Occipital lobe (tissue), 2 donors: ENCODE results near the gene CEP85. TPM values are rescaled to one million over a fixed set of nuclear protein-coding genes. Genes with fewer than 3 reads are reported as not detected.

ENCODE experiments used
- DNase-seq: peaks from one replicate; lab custom pipeline; 2025; lab: John Stamatoyannopoulos, UW
- total RNA-seq: library from RNA; depleted of rRNA; stranded (reverse); fragments of >200 nt; gene quantifications from one replicate; pipeline ENCODE4 v1.2.3, GENCODE V29; 2014

Gene CEP85, protein sequence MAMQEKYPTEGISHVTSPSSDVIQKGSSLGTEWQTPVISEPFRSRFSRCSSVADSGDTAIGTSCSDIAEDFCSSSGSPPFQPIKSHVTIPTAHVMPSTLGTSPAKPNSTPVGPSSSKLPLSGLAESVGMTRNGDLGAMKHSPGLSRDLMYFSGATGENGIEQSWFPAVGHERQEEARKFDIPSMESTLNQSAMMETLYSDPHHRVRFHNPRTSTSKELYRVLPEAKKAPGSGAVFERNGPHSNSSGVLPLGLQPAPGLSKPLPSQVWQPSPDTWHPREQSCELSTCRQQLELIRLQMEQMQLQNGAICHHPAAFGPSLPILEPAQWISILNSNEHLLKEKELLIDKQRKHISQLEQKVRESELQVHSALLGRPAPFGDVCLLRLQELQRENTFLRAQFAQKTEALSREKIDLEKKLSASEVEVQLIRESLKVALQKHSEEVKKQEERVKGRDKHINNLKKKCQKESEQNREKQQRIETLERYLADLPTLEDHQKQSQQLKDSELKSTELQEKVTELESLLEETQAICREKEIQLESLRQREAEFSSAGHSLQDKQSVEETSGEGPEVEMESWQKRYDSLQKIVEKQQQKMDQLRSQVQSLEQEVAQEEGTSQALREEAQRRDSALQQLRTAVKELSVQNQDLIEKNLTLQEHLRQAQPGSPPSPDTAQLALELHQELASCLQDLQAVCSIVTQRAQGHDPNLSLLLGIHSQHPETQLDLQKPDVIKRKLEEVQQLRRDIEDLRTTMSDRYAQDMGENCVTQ
- 11.5 TPM for total RNA-seq

DNA sequence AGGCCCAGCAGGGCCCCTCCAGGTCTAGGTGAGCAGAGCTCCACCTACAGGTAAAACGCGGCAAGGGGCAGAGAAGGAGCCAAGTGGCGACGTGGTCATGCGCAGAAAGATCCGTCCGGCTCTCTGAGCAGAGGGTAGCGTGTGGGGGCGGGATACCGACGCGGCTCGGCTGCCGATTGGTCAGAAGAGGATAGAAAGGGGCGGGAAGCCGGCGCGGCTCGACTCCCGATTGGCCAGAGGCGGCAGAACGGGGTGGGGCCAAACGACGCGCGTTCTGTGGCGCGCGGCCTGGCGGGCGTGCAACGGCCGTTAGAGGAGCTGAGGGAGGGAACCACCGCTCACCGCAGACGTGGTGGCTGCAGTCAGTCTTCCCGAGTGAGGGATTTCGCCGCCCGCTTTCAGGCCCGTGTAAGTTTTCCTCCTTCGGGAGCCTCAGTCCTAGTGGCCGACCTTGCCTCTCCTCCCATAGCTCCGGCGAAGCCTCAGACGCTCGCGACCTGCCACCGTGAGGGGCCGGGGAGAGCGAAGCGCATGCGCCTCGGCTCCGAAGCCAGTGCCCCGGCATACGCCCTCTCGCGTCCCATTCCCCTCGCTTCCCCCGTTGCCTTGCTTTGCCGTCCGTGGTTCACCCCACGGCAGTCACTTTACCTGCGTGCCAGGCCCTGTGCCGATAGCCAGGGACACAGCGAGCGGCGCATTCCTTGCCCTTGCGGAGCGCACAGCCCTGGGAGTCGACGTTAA, at the start of gene CEP85:
Gene CEP85 (plus strand): TSS at position 298 of the 741 bp plus-strand sequence. CDS start 5,584 bp downstream, outside the sequence.
- peak; percentile 97 for DNase-seq

DNA sequence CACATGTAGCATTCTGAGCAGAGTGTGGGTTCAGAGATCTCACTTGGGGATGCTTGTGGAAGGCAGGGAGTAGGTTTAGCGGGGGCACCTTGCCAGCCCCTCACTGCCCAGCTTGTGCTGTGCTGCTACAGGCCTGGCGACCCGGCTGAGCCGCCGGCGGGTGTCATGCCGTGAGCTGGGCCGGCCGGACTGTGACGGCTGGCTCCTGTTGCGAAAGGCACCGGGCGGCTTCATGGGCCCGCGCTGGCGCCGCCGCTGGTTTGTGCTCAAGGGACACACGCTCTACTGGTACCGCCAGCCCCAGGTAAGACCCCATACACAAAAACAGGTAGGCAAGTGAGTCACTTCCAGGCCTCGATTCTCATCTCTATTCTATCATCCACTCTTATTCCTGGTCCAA, 49.1 kb upstream of the CEP85 start:
- DNase-seq = no peak

DNA sequence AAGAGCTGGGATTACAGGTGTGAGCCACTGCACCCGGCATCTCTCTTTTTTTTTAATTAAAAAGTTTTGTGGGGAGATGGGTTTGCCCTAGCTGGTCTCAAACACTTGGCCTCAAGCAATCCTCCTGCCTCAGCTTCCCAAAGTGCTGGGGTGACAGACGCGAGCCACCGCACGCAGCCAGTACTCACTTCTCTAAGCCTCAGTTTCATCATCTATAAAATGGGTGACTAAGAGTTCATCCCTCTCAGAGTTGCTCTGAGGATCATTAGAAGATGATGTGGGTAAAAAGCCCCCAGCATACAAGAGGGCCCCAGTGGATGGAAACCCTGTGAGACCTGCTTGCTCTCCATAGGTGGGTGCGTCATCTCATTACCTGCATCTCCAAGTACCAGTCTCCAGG, 46.1 kb upstream of the CEP85 start:
- DNase-seq = no peak

DNA sequence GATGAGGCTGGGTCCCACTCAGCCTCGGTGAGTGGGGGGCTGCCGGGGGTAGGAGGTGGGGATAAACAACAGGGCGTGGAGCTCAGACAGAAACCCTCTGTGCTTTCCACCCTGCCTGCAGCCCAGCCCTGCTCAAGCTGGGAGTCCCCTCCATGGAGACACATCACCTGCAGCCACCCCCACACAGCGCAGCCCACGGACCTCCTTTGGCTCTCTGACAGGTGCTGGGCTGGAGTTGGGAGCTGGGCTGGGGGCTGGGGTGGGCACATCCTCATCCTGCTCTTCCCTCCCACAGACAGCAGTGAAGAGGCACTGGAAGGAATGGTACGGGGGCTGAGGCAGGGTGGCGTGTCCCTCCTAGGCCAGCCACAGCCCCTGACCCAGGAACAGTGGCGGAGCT, 45.5 kb upstream of the CEP85 start:
- no peak for DNase-seq

DNA sequence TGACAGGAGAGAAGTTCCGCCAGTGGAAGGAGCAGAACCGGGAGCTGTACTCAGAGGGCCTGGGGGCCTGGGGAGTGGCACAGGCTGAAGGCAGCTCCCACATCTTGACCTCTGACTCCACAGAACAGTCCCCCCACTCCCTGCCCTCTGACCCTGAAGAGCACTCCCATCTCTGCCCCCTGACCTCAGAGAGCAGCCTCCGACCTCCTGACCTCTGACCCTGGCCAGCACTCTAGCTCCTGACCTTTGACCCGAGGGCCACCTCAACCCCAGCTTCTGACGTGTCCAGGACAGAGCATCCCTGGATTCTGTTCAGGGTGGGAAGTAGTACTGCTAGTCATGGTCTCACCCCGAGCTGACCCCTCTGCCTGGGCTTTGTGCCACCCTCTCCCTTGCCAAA, 44.7 kb upstream of the CEP85 start:
- DNase-seq = no peak

DNA sequence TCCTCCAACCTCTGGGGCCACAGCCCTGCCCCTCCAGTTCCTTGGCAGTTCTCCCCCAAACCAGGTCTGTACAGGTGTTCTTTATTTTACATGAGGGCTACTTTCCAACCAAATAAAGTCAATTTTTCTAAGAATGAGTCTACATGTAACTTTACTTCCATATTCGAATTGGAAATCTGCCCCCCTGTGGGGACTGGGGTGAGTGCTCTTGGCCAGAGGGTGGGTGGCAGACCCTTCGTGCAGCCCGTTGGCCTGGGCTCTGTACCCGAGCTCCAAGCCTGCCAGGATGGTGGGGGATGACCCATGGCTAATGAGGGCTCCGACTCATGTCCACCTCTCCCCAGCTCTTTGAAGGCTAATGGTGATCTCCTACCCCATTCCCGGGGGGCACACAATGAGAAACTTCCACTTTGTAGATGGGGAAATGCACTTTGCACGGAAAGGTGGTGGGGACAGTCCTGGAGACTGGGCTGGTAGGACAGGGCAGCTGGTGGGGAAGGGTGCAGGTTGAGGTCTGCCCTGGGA, 44.2 kb upstream of the CEP85 start:
- no peak for DNase-seq

DNA sequence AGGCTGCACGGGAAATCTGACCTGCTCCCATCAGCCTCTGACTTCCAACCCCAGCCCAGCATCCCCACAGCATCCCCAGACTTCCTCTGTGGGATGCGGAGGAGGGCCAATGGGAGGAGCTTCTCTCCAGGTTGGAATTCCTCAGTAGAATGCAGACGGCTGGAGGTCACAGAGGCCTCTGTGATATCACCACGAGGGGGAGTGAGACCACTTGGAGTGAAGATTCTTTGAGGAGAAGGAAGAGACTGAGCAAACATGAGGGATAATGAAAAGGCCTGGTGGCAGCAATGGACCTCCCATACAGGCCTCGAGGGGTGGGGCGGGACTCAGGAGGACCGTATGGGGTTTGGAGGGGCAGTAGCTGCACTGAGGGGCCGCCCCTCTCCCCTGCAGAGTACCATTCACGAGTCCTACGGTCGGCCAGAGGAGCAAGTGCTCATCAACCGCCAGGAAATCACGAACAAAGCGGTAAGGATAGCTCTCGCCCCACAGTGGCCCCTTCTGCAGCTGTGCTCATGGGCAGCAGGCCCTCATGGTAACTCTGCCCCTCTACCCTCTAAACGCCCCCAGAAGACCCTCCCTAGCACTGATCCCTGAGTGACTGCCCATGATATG, 43.5 kb upstream of the CEP85 start, which contains the start of gene CATSPER4:
Gene CATSPER4 (plus strand): TSS at position 230 of the 615 bp plus-strand sequence. CDS start 26 bp downstream, at position 256.
- no peak for DNase-seq

DNA sequence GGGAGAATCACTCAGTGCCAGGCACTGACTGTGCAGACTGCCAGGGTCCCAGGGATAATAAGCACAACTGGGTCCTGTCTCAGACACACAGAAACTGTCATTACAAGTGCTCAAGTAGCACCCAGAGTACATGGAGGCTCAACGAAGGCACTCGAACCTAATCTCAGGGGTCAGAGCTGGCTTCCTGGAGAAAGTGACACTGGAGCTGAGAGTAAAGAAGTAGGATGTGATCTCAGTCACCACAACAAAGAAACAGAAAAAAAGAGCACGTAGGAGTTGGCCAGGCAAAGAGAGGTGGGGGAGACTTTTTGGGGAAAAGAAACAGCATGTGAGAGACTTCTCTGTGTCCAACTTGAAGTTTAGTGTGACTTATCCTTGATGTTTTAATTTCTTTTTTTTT, 42.3 kb upstream of the CEP85 start:
- DNase-seq = no peak

DNA sequence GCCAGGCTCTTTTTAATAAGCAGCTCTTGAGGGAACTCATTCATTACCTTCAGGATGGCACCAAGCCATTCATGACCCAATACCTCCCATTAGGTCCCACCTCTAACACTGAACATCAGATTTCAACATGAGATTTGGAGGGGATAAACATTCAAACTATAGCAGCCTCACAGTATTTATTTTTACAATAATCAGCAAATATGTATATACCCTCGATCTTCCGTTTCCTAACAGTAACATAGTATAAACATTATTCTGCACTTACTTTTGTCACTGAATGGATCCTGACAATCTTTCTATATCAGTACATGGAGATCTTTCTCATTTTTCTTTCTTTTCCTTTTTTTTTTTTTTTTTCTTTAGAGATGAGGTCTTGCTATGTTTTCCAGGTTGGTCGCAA, 38.2 kb upstream of the CEP85 start:
- no peak for DNase-seq

DNA sequence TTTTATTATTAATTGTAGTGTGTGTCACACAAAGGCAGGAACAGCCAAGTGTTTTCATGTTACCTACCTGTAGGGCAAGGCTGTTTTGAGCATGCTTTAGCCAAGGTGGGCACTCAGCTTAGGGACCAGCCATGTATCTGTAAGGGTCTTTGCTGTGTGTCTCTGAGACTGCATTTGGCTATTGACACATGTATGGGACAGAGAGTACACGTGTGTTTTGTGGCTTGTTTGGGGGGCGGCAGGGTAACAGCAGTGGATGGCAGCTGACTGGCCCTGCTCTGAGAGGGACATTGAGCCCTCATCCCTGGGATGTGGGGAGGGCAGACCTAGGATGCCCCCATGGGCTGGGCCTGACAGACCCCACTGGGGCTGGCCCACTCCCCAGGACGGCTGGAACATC, 36.7 kb upstream of the CEP85 start:
- DNase-seq = no peak

DNA sequence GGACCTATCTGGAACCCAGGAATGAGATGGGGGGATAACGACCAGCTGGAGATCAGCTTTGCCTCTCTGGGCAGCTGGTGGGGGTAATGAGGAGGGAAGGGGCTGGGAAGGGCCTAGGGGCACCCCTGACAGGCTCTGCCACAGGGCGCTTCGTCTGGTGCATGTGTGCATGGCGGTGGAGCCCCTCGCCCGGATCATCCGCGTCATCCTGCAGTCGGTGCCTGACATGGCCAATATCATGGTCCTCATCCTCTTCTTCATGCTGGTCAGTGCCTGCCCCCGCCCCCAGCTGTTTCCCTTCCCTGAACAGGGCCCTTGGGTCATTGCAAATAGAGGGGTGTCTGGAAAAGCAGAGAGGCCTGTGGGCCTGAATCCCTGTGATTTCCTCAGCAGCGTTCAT, 36.2 kb upstream of the CEP85 start:
- DNase-seq = no peak

DNA sequence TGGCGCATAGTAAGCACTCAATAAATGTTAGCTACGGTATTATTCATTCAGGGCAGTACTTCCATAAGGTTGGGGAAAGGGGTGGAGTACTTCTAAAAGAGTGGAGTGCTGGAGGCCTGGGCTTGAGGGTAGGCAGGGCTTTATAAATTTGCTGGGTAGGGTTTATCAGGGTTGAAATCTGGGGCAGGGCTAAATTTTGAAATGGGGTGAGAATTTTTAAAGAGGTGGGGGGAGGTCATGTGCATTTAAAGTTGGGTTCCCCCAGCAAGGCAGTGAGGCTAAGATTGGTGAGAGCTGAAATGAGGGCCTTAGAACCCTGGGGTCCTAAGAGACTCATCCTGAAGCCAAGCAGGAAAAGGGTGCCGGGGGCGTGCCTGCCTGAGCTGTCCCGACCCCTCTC, 33.6 kb upstream of the CEP85 start:
- DNase-seq = no peak

DNA sequence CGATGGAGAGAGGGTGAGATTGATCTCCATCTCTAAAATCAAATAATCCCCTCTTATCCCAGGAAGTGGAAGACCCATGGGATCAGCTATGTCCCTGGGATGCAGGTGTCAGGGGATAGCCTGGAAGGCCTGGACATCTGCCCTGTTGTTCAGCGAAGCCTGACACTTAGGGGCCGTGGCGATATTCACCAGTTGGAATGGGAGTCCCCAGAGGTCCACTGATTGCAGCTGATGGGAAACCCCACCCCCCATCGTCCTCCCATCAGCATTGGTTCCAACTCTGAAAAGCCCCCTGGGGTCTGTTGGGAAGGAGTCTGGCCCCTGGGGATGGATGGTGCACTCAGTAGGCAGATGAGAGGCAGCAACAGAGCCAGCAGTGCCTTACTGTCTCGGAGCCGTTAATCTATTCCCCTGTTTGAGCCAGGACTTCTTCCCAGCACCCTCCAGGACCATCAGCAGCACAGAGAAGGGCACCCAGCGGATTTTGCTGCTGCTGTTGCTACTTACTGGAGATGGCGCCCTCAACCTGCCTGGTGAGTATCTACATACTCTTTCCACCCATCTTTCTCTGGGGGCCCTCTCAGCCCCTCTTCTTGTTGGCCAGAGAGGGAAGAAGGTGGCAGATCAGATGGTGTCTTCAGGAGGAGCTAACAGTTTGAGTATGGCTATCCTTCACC, 30.2 kb upstream of the CEP85 start:
- DNase-seq = no peak

DNA sequence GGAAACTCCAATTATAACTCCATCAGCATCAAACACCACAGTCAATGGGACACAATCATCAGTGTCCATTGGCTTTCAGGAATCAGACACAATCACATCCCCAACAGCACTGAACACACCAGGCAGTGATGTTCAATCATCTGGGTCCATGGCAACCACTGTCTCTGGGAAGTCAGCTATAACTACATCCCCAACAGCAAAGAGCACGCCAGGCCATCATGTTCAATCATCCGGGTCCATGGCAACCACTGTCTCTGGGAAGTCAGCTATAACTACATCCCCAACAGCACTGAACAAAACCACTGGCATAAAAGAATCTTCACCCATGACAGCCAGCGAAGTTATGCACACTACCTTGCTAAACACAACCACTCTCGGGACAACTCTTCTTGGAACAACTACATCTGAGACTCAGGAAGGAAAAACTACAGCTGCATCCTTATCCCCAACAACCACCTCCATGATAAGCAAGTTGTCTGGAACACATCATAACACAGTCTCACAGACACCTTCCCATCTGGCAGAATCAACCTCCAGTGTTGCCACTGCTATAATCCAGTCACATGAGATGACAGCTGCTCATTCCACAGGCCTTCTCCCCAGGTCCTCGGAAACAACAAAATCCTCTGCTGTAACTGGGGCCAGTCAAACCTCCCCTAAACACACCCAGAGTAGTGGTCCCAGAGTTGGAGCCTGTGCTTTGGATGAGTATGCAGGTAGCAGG, 23.7 kb upstream of the CEP85 start:
- no peak for DNase-seq

DNA sequence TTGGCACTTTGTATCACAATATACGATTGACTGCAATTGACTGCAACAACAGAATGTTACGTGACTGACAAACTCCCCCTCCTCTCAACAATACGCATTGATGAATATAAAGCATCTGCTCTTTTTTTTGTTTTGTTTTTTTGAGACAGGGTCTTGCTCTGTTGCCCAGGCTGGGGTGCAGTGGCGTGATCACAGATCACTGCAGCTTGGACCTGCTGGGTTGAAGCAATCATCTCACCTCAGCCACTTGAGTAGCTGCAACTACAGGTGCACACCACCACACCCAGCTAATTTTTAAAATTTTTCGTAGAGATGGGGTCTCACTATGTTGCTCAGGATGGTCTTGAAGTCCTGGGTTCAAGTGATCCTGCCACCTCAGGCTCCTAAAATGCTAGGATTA, 21.3 kb upstream of the CEP85 start:
- no peak for DNase-seq

DNA sequence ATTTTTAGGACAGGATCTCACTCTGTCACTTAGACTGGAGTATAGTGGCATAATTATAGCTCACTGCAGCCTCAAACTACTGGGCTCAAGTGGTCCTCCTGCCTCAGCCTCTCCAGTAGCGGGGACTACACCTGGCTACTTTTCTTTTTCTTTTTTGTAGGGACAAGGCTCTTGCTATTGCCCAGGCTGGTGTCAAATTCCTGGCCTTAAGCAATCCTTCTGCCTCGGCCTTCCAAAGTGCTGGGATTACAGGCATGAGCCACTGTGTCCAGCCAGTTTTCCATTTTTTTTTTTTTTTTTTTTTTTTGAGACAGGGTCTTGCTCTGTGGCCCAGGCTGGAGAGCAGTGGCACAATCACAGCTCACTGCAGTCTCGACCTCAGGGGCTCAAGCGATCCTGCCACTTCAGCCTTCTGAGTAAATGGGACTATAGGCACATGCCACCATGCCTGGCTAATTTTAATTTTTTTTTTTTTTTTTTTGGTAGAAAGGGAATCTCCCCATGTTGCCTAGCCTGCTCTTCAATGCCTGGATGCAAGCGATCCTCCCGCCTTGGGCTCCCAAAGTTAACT, 20.6 kb upstream of the CEP85 start:
- no peak for DNase-seq

DNA sequence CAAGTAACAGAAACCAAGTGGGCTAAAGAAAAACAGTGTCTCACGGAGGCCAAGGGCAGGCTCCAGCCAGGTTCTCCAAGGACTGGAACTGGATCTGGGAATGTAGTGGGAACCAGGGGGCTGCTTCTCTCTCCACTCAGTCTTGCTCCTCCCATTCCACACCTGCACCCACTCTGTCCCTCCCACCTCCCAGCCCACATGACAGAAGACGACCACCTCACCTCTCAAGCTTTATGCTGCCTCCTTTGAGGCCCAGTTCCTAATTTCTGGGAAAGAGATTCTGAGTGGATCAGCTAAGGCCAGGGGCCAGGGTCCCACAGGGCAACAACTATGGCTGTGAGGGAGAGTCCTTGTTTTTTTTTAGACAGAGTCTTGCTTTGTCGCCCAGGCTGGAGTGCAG, 18.8 kb upstream of the CEP85 start:
- no peak for DNase-seq

DNA sequence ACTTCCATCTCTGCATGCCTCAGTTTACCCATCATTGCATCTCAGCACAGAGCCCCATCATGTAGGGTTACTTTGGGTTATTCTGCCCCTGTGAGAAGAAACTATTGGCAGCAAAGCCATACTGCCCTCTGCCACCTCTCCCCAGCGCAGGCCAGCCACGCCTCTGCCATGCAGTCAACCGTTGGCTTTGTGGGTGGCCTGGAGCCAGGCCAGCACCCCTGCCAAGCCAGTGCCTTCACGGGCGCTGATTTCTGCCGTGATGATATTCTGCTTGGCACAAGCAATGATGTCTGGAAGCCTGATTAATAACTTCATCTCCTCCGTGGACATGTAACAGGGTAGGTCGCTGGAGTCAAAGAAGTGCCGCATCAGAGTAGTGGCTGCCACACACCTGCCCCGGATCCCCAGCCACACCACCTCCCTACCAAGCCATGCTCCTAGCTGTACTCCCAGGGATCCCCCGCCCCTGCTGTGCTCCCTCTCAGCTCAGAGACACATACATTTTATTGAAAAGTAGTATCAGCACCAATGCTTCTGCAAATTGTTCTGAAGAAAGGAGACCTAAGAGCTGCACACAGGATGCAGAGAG, 15.0 kb upstream of the CEP85 start:
- no peak for DNase-seq

DNA sequence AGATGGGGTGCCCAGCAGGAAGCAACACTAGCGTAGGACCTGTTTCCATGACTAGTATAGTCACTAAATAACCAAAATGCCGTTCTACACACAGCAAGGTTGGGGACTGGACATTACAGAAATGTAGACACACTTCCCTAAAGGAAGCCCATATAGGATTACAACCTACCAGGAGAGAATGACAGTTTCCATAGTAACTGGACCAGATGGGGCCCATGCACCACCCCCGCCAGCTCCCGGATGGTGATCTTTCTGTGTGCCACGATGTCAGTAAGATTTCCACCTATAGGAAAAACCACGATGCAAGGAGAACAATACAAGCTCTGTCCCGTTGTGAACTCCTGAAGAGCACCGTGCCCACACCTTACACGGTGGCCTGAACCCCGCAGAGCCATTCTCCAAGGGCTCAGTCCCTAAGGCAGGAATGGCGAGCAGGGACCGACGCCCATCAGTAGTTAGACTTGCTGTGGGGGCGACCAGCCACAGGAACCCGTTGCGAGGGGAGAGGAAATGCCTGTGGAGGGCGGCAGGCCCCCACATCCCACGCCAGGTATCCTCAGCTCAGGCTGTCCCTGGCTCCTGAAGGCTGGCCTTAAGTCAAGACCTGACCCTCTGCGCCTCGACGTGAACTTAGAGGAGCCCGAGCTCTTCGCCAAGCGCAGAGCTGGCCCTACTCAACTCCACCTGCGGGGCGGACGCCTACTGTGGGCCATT, 13.6 kb upstream of the CEP85 start:
- DNase-seq = no peak
